Glutamatergic neuron (in vitro differentiated cells): ENCODE data around the gene DUSP16. TPM values are rescaled to one million over a fixed set of nuclear protein-coding genes. Genes with fewer than 3 reads are reported as not detected.

Experiments used
- DNase-seq: peaks from one replicate; pipeline ENCODE4 v3.0.0; 2022
- H3K27ac Mint-ChIP-seq: one replicate; pipeline ENCODE4 v1.8.0; 2020; ENCODE audit warnings: mild to moderate bottlenecking, mixed read lengths, inconsistent platforms; ENCODE audit not compliant: unreplicated experiment
- H3K27me3 Mint-ChIP-seq: one replicate; pipeline ENCODE4 v1.8.0; 2020; ENCODE audit warnings: mild to moderate bottlenecking, moderate library complexity, mixed read lengths, inconsistent platforms; ENCODE audit not compliant: unreplicated experiment
- H3K36me3 Mint-ChIP-seq: one replicate; pipeline ENCODE4 v1.8.0; 2020; ENCODE audit warnings: mild to moderate bottlenecking, mixed read lengths, inconsistent platforms; ENCODE audit not compliant: unreplicated experiment
- H3K4me1 Mint-ChIP-seq: one replicate; pipeline ENCODE4 v1.8.0; 2020; ENCODE audit warnings: mild to moderate bottlenecking, low read depth, mixed read lengths, inconsistent platforms; ENCODE audit not compliant: unreplicated experiment
- H3K4me3 Mint-ChIP-seq: one replicate; pipeline ENCODE4 v1.8.0; 2020; ENCODE audit warnings: mild to moderate bottlenecking, mixed read lengths, inconsistent platforms; ENCODE audit not compliant: unreplicated experiment
- H3K9me3 Mint-ChIP-seq: one replicate; pipeline ENCODE4 v1.8.0; 2020; ENCODE audit warnings: mild to moderate bottlenecking, moderate library complexity, mixed read lengths, inconsistent platforms; ENCODE audit not compliant: unreplicated experiment
- total RNA-seq: library from RNA; stranded (reverse); fragmentation: NEBNext Ultra II Directional; extraction: Animal tissue kit (Norgen Biotek cat#: 25700); gene quantifications from one replicate; pipeline ENCODE4 v1.2.1, GENCODE V29; 2021; ENCODE audit not compliant: unreplicated experiment
- TF ChIP-seq, protein P1 (sequence below): fragments of 200-600 bp; sonication (generic); IDR thresholded peaks from one replicate; pipeline ENCODE4 v1.5.0; 2021; ENCODE audit not compliant: partially characterized antibody, unreplicated experiment

DUSP16 gene
- total RNA-seq, 1 donor from 2014 or later: 39.0 TPM

GRCh38 chr12:12563290-12563928 is 746 bp upstream of the DUSP16 start:
- peaks cover 16% of the 10 kb centered on the region for H3K4me1 Mint-ChIP-seq
- TF ChIP-seq, protein P1, sequence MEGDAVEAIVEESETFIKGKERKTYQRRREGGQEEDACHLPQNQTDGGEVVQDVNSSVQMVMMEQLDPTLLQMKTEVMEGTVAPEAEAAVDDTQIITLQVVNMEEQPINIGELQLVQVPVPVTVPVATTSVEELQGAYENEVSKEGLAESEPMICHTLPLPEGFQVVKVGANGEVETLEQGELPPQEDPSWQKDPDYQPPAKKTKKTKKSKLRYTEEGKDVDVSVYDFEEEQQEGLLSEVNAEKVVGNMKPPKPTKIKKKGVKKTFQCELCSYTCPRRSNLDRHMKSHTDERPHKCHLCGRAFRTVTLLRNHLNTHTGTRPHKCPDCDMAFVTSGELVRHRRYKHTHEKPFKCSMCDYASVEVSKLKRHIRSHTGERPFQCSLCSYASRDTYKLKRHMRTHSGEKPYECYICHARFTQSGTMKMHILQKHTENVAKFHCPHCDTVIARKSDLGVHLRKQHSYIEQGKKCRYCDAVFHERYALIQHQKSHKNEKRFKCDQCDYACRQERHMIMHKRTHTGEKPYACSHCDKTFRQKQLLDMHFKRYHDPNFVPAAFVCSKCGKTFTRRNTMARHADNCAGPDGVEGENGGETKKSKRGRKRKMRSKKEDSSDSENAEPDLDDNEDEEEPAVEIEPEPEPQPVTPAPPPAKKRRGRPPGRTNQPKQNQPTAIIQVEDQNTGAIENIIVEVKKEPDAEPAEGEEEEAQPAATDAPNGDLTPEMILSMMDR: no peak
- H3K9me3 Mint-ChIP-seq: peaks cover 15% of the 10 kb centered on the region
- H3K4me3 Mint-ChIP-seq: peak overlapping the region; percentile 87
- H3K27me3 Mint-ChIP-seq: peaks cover 8% of the 10 kb centered on the region
- no peak for DNase-seq
- H3K27ac Mint-ChIP-seq: peak overlapping the region; percentile 96
- H3K36me3 Mint-ChIP-seq: peaks cover 5% of the 10 kb centered on the region

- Mint-ChIP-seq H3K27ac (peak overlapping the region; percentile 93), H3K9me3 (peaks cover 13% of the 10 kb centered on the region), H3K36me3 (peaks cover 5% of the 10 kb centered on the region), H3K4me1 (peaks cover 22% of the 10 kb centered on the region), H3K27me3 (peaks cover 8% of the 10 kb centered on the region), H3K4me3 (peak overlapping the region; percentile 87)
- no peak for DNase-seq
- TF ChIP-seq, protein P1: no peak
Measured at GRCh38 chr12:12562016-12562483, 613 bp downstream of the DUSP16 start.

DNA sequence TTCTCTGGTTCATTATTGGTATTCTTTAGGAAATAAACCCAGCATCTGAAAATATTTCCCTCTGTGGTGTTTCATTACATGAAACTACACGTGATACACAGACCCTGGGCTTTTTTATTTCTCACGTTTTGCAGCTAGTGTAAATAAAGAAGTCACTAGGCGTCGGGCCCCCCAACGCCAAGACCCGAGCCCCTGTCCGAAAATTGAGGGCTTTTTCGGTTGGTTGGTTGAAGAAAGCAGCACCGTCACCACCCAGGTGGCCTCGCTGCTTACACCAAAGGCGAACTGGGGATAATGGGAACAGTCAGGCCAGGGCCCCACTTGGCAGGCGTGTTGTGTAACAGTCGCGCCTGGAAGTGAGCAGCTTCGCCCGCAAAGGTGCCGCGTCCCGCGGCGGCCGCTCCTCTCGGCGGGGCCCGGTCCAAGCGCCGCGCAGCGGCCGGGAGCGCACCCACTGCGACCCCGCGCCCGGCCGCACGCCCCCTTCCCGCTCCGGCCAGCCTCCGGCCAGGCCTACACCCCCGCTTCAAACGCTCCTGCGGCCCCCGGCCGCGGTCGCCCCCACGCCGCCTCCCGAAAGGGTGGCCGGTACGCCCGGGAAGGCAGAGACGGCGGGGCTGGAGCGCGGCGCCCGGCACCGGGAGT is 1.2 kb downstream of the DUSP16 start:
- H3K27me3 Mint-ChIP-seq: peaks cover 8% of the 10 kb centered on the region
- H3K4me3 Mint-ChIP-seq: peak overlapping the region; percentile 97
- peaks cover 13% of the 10 kb centered on the region for H3K9me3 Mint-ChIP-seq
- H3K36me3 Mint-ChIP-seq: peaks cover 5% of the 10 kb centered on the region
- peak; percentile 65 for DNase-seq
- TF ChIP-seq, protein P1: no peak
- peak overlapping the region; percentile 93 for H3K27ac Mint-ChIP-seq
- peaks cover 22% of the 10 kb centered on the region for H3K4me1 Mint-ChIP-seq

GRCh38 chr12:12560587-12561370 is 1.9 kb downstream of the DUSP16 start:
- peaks cover 8% of the 10 kb centered on the region for H3K27me3 Mint-ChIP-seq
- H3K36me3 Mint-ChIP-seq: peaks cover 5% of the 10 kb centered on the region
- peak overlapping the region; percentile 93 for H3K27ac Mint-ChIP-seq
- H3K4me1 Mint-ChIP-seq: peaks cover 22% of the 10 kb centered on the region
- peak overlapping the region; percentile 97 for H3K4me3 Mint-ChIP-seq
- H3K9me3 Mint-ChIP-seq: peaks cover 13% of the 10 kb centered on the region
- no peak for DNase-seq
- TF ChIP-seq, protein P1: no peak
